RKO (cell line): ENCODE data around the gene CCNJ.
A peak's percentile ranks its signal among the peaks of the same experiment; 100 is the strongest.
"Not testable (repeated sequence)": the region's sequence is repeated elsewhere in the genome, so short reads cannot be mapped to it uniquely, and the experiment has no call there.

Experiments used
- DNase-seq: peaks from one replicate; pipeline ENCODE4 v3.0.0-alpha.2; 2016; ENCODE audit warnings: low spot score

Gene CCNJ, protein sequence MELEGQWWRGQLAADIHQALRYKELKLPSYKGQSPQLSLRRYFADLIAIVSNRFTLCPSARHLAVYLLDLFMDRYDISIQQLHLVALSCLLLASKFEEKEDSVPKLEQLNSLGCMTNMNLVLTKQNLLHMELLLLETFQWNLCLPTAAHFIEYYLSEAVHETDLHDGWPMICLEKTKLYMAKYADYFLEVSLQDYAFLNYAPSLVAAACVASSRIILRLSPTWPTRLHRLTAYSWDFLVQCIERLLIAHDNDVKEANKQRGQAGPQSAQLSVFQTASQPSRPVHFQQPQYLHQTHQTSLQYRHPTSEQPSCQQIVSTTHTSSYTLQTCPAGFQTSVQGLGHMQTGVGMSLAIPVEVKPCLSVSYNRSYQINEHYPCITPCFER

DNA sequence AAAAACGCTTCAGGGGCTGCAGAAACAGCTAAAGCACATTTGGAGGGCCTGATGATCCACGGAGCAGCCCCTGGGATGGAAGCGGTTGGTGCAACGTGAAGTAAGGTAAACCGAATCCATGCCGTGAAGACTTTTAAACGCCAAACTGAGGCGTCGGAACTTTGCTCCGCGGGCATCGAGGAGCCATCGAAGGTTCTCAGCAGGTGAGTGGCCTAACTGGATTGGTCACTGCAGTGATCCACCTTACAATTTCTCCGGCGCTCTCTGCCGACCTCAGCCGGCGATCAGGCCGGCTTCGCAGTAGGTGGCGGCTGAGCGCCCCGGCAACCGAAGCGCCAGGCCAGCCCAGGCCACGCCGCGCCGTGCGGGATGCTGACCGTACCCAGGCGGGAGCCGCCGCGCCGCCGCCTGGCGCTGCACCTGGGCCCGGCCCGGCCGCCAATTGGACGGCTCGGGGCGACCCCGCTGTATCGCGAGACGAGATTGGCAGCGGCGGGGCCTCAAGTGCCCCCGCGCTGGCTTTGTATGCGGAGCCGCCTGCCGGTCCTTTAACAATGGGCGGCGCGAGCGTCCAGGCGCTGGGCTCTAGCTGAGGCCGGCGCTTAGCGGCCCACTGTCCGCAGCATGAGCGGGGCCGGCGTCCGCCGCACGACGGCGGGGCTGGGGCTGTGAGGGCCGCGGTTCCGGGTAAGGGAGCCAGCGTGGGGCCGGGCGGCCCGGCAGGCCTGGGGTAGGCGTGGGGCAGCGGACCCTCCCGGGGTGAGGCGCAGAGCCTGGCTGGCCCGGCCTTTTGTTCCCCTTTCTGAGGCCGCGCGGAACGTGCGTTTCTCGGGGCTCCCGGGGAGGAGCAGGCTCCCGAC is at the start of gene CCNJ:
Gene CCNJ (plus strand): TSS at position 551 of the 860 bp plus-strand sequence. CDS start 811 bp downstream, outside the sequence.
- DNase-seq: peak; percentile 88

- DNase-seq: not testable (repeated sequence)
Measured at GRCh38 chr10:95994376-95994775, 49.0 kb upstream of the CCNJ start.

- no peak for DNase-seq
Measured at GRCh38 chr10:95998255-95998784, 45.1 kb upstream of the CCNJ start.

DNA sequence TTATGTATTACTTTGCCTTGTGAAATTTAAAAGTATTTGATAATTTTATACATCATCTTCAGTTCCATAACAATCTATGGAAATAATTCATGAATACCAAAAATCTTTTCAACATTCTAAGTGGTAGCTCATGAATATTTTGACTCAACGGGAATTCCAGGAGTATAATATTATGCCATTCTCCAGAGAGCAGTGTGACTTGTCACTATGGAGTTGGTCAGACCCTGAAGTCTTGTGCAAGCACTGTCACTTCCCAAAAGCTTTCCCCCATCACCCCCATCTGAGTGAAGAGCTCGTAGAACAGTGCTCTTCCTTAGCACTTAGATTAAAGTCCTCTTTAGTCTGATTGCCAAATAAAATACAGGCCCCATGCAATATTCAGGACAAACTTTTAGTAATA is 29.4 kb upstream of the CCNJ start:
- DNase-seq: no peak

DNA sequence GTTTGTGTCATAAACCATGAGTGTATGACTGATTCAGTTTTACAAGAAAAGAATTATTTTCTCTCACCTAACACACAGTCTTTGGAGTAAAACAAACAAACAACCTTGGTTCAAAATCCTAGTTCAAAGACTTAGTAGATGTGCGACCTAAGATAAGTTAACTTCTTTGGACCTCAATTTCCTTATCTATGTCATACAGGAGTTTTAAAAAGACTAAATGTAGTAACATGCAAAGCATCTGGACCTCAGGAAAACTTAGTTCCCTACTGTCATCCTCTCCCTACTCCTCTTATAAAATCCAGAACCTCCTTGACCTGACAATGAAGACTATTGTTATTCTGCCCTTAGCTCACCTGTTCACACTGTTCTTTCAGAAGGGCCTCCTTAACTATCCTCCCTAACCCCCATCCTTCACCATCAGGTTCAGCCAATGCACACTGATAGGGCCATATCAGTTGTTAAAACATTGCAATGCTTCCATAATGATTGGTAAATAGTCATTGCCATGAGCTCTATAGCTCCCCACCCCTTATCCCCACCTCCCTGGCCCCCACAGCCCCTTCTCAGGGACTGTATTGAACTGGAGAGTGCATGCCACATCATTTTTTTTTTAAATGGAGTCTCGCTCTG is 28.8 kb upstream of the CCNJ start:
- DNase-seq: no peak

DNA sequence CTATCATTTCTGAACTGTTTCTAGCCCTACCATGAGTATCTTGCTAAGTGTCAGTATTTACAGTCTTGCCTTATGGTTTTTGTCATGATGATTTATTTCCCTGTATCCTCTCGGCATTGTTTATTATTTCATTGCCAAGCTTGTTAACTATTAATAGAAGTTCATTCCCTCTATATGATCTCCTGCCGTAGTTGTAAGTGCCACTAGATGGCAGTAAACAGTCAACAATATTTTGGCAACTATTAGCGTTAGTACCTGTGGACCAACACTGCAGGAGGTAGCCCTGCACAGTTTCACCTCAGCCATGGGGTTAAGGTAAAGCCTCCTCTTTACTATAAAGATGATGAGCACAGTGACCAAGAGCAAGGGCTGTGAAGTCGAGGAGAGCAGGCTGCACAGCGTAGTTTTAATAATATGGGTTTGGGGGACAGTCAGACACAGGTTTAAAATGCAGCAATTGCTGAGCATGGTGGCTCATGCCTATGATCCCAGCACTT is 26.1 kb upstream of the CCNJ start:
- DNase-seq: peak; percentile 68

DNA sequence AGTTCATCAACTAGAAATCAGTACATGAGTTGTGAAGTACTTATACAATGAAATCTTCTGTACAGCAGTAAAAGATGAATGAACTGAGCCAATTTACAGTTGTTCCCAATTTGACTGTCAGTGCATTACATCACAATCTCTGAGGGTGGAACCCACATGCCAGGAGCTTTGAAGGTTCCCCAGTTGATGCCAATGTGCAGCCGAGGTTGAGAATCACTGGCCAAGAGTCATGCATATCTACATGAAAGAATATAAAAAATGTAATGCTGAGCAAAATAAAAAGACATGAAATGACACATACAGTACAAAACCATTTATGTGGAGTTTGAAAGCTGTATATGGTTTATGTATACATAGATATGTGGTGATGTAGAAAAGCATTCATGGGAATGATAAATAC is 22.1 kb upstream of the CCNJ start:
- no peak for DNase-seq

DNA sequence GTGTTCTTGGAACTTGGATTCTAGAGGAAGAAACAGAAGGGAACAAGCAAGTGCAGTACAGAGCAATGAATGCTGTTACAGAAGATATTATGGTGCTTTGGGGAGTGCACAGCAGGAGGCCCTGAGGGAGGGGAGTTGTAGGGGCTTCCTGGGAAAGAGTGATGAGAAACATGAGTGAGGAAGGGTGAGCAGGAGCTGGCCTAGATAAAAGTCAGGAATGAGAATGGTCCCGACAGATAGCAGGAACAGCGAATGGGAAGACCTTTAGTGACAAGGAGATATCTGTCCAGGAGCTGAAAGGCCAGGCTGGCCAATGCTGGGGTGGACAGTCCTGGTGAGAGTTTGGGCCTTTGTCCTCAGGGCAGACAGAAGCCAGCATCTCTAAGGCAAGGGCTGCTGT is 20.6 kb upstream of the CCNJ start:
- DNase-seq: no peak

GRCh38 chr10:96023168-96023567 is 20.2 kb upstream of the CCNJ start:
- DNase-seq: no peak

- DNase-seq: peak; percentile 55
Measured at GRCh38 chr10:96025566-96025965, 17.8 kb upstream of the CCNJ start.

- no peak for DNase-seq
Measured at GRCh38 chr10:96034625-96035024, 8.8 kb upstream of the CCNJ start.

DNA sequence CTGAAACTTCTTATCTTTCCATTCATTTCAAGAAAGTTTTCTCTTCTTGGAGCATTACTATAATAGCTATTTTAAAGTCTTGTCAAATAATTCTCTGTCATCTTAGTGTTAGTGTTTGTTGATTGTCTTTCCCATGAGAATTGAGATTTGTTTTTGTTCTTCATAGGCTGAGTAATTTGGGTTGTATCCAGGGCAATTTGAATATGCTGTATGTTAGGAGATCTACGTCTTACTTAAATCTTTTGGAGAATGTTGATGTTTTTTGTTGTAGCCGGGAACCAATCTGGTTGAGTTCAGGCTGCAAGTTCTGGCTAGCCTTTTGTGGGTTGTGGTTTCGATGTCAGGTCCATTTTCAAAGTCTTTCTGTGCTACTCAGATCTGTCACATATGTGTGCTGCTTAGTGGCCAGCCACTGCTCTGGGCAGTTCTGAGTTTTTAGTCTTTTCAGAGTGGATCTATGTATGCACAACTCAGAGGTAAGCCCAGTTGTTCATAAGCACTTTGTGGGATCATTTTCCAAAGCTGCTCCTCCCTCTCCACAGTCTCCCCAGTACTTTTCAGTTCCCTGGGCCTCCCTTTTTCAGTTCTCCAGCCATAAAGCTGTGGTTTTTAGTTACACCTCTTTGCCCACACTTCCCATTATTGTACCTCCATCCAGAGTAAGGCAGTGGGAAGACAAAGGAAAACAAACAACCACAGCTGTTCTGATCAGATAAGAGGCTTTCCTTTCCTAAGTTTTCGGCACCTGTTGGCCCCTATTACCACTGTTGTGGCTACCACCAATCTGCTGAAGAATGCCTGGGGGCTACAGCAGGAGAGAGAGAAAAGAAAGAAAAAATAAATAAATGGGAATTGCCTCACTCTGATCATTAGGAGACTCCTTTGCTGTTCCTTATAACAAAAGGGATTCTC is 4.7 kb upstream of the CCNJ start:
- DNase-seq: no peak

- no peak for DNase-seq
Measured at GRCh38 chr10:96041146-96041545, 2.2 kb upstream of the CCNJ start.

GRCh38 chr10:96043893-96044715 is 721 bp downstream of the CCNJ start:
- DNase-seq: peak; percentile 62

DNA sequence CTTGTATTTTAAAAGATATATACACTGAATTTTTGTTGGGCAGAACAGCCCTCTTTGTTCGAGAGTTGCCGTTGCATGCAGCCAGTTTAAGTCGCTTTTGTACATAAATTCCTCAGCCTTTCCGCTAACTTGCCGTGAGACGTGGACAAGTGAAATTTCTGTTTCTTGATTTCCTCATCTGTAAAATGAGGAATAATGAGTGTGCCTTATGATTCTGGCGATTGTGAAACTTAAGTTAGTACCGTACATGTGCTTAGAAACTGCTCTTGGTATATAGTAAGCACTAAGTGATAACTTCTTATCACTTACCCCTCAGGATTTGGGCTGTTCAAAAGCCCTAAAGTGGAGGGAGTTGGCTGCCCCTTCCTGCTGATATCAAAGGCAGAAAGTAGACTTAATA is 1.4 kb downstream of the CCNJ start:
- DNase-seq: peak; percentile 67

DNA sequence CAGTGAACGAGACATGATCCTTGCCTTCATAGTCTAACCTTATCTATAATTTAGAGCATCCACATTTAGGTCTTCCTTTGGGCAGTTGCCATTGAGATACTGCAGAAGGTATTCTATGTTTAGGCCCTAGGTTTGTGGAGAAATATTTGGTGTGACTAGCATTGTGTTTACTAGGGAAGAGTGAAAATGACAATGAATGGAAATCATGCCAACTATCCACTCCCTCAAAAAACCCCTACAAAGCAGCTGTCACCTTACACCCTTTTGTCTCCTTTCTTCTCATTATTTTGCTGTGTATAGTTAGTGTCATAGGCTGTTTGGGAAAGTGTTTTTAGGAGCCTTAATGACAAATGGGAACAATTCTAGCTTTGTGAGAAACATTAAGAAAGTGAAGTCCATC is 3.2 kb downstream of the CCNJ start:
- DNase-seq: no peak

DNA sequence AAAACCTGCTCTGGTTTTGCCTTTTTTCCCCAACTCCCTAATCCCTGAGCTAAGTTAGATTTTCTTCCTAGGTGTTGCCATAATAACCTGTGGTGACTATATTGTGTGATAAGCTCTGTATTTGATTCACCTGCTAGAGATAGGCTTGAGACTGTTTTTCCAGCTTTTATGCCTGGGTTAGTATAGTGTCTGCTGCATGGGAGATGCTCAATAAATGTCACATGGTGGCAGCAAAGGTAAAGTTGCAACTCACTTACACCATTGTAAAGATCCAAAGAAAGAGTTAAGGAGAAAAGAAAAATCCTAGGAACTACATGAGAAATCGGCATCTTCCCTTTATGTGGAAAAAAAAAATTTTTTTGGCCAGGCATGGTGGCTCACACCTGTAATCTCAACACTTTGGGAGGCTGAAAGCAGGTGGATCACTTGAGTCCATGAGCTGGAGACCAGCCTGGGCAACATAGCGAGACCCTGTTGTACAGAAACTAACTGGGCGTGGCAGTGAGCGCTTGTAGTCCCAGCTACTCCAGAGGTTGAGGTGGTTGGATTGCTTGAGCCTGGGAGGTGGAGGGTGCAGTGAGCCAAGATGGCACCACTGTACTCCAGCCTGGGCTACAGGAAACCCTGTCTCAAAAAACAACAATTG is 3.7 kb downstream of the CCNJ start:
- DNase-seq: peak; percentile 13

DNA sequence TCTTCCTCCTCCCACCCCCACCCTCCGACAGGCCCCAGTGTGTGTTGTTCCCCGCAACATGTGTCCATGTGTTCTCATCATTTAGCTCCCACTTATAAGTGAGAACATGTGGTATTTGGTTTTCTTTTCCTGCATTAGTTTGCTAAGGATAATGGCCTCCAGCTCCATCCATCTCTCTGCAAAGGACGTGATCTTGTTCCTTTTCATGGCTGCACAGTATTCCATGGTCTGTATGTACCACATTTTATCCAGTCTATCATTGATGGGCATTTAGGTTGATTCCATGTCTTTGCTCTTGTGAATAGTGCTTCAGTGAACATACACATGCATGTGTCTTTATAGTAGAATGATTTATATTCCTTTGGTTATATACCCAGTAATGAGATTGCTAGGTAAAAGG is 4.5 kb downstream of the CCNJ start:
- DNase-seq: not testable (repeated sequence)

- DNase-seq: no peak
Measured at GRCh38 chr10:96049340-96049739, 6.0 kb downstream of the CCNJ start.

GRCh38 chr10:96053985-96054384 is 10.6 kb downstream of the CCNJ start:
- DNase-seq: no peak
